ENCODE data around the gene PPP1R36.
A peak's percentile ranks its signal among the peaks of the same experiment; 100 is the strongest.
"Not testable (repeated sequence)": the region's sequence is repeated elsewhere in the genome, so short reads cannot be mapped to it uniquely, and the experiment has no call there.

The PPP1R36 gene

DNA sequence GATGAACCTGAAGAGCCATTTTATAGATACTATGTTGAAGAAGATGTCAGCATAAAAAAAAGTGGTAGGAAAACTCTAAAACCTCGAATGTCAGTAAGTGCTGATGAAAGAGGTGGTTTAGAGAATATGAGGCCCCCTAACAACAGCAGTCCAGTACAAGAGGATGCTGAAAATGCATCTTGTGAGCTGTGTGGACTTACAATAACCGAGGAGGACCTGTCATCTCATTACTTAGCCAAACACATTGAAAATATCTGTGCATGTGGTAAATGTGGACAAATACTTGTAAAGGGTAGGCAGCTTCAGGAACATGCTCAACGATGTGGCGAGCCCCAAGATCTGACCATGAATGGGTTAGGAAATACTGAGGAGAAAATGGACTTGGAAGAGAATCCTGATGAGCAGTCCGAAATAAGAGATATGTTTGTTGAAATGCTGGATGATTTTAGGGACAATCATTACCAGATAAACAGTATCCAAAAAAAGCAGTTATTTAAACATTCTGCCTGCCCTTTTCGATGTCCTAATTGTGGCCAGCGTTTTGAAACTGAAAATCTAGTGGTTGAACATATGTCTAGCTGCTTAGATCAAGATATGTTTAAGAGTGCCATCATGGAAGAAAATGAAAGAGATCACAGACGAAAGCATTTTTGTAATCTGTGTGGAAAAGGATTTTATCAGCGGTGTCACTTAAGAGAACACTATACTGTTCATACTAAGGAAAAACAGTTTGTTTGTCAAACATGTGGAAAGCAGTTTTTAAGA is 27.0 kb upstream of the PPP1R36 start:
- DNase-seq: no peak

DNA sequence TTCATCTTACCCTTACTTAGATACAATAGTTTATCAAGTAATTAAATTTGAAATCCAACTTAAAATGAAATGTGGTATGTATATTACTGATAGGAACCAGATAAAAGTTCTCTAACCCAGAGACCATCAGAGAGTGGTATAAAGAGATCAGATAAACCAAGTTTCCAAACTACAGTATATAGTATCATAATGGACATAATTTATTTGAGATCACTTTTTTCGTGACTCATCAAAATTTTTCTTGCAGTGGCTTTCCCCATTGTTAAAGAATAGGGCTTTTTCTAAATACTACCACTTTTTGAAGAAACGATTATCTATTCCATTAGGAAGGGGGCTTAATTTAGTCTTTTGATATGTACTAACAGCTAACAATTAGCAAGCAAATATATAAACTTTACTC is 24.4 kb upstream of the PPP1R36 start:
- DNase-seq: no peak

DNA sequence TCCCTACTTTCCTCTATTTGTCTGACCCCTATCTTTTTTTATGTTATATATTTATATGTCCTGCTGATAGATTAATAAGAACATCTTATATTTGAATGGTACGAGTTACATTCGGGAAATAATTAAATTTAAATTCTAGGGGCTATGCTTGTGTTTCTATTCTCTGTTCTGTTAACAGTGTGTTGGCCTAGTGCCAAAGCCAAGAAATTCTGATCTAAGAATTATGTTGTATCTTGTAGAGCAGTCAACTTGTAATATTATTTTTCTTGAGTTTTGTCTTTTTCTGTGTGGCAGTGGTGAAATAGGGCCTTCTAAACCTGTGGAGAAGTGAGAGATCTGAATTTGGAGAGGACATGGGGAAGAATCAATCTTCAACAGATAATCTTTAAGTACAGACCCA is 18.2 kb upstream of the PPP1R36 start:
- DNase-seq: no peak

DNA sequence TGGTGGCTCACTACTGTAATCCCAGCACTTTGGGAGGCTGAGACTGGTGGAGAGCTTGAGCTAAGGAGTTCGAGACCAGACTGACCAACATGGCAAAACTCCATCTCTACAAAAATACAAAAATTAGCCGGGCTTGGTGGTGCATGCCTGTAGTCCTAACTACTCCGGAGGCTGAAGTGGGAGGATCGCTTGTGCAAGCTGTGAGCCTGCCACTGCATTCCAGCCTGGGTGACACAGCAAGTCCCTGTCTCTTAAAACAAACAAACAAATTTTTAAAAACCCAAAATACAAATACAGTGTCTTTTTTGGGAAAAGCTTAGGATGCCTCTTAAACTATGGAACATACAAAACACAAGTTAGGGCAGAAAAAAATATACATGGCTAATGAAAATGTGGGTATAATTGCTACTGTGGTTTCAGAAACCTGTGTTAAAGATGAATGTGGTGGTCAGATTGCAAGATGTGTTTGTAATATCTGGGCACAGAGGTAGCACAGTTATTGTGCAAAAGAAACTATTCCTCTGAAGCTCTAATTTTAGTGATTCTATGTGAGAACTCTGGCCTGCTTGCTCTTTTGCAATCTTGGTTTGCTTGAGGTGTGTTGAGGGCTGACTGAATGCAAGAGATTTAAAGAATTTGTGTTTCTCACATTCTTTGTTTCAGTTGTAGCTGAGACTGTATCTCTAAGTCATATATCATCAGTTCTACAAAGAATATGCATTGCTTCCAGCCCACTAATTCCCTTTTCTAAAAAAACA is 13.1 kb upstream of the PPP1R36 start:
- no peak for DNase-seq

DNA sequence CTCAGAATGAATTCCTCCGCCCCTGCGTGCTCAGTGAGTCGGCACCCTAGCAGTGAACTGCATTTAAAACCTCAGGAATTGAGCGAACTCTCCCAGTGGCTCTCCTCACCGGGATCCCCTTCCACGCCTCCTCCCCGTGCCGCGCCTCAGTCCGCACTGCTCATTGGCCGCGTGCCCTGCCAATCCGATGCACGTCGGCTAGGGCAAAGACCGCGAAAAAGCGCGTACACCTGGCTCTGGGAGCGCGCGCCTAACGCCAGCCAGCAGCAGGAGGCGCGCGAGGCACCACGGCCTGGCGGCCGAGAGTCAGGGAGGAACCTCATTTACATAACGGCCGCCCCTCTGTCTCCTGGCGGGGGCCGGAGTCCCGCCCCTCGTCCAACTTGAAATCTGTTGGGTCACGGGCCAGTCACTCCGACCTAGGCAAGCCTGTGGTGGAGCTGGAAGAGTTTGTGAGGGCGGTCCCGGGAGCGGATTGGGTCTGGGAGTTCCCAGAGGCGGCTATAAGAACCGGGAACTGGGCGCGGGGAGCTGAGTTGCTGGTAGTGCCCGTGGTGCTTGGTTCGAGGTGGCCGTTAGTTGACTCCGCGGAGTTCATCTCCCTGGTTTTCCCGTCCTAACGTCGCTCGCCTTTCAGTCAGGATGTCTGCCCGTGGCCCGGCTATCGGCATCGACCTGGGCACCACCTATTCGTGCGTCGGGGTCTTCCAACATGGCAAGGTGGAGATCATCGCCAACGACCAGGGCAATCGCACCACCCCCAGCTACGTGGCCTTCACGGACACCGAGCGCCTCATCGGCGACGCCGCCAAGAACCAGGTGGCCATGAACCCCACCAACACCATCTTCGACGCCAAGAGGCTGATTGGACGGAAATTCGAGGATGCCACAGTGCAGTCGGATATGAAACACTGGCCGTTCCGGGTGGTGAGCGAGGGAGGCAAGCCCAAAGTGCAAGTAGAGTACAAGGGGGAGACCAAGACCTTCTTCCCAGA is 9.3 kb upstream of the PPP1R36 start, which contains the start of gene HSPA2:
Gene HSPA2, plus strand, starts transcription at position 534 of the 995 bp plus-strand sequence. Its CDS starts 109 bp downstream, at position 643.
- DNase-seq: peak; percentile 97

DNA sequence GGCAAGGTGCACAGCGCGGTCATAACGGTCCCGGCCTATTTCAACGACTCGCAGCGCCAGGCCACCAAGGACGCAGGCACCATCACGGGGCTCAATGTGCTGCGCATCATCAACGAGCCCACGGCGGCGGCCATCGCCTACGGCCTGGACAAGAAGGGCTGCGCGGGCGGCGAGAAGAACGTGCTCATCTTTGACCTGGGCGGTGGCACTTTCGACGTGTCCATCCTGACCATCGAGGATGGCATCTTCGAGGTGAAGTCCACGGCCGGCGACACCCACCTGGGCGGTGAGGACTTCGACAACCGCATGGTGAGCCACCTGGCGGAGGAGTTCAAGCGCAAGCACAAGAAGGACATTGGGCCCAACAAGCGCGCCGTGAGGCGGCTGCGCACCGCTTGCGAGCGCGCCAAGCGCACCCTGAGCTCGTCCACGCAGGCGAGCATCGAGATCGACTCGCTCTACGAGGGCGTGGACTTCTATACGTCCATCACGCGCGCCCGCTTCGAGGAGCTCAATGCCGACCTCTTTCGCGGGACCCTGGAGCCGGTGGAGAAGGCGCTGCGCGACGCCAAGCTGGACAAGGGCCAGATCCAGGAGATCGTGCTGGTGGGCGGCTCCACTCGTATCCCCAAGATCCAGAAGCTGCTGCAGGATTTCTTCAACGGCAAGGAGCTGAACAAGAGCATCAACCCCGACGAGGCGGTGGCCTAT is 8.3 kb upstream of the PPP1R36 start:
- peak; percentile 12 for DNase-seq

DNA sequence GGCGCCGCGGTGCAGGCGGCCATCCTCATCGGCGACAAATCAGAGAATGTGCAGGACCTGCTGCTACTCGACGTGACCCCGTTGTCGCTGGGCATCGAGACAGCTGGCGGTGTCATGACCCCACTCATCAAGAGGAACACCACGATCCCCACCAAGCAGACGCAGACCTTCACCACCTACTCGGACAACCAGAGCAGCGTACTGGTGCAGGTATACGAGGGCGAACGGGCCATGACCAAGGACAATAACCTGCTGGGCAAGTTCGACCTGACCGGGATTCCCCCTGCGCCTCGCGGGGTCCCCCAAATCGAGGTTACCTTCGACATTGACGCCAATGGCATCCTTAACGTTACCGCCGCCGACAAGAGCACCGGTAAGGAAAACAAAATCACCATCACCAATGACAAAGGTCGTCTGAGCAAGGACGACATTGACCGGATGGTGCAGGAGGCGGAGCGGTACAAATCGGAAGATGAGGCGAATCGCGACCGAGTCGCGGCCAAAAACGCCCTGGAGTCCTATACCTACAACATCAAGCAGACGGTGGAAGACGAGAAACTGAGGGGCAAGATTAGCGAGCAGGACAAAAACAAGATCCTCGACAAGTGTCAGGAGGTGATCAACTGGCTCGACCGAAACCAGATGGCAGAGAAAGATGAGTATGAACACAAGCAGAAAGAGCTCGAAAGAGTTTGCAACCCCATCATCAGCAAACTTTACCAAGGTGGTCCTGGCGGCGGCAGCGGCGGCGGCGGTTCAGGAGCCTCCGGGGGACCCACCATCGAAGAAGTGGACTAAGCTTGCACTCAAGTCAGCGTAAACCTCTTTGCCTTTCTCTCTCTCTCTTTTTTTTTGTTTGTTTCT is 7.6 kb upstream of the PPP1R36 start:
- DNase-seq: no peak

DNA sequence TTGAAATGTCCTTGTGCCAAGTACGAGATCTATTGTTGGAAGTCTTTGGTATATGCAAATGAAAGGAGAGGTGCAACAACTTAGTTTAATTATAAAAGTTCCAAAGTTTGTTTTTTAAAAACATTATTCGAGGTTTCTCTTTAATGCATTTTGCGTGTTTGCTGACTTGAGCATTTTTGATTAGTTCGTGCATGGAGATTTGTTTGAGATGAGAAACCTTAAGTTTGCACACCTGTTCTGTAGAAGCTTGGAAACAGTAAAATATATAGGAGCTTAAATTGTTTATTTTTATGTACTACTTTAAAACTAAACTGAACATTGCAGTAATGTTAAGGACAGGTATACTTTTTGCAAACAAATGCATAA is 6.9 kb upstream of the PPP1R36 start:
- no peak for DNase-seq

DNA sequence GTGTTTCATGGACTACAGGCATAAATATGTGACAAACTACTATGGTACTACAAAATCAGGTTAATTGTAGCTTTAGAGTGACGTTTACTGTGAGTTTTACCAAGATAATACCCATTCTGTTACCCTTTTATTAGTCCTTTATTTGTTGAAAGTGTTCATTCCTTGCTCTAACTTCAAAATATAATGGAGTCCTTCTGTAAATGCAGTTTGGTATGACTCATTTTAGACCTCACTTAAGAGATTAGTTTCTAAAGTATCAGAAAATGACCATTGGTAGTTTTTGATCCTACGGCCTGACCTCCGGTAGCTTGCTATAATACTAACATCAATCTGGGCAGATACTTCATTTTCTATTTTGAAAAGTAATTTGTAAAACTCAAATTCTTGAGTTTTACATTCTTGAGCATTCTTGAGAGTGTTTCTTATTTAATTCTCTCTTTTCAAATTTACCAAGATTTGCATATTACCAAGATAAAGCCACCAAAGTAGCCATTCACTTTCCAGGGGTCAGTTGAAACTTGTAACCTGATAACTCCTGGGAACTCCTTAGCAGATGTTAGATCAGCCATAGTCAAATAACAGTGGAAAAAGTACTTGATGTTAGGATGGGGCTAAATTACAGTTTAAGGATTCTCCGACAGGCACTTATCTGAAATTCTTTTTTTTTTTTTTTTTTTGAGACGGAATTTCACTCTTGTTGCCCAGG is 5.0 kb upstream of the PPP1R36 start:
- no peak for DNase-seq

DNA sequence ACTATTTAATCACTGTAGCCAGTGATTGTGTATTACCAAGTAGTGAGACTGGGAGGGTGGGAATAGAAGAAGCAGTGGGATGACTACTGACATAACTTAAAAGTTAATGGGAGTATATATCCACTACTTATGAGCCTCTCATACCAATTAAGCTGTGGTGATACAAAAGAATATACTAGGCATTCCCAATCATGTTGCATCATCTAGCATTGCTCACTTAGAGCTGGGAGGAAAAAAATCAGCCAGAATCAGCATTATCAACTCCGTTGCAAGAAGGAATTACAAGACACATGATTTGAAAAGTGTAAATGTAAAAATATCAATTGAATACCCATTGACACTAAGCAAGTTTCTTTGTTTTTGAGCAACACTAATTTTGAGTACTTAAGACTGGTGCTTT is 745 bp upstream of the PPP1R36 start:
- DNase-seq: no peak

DNA sequence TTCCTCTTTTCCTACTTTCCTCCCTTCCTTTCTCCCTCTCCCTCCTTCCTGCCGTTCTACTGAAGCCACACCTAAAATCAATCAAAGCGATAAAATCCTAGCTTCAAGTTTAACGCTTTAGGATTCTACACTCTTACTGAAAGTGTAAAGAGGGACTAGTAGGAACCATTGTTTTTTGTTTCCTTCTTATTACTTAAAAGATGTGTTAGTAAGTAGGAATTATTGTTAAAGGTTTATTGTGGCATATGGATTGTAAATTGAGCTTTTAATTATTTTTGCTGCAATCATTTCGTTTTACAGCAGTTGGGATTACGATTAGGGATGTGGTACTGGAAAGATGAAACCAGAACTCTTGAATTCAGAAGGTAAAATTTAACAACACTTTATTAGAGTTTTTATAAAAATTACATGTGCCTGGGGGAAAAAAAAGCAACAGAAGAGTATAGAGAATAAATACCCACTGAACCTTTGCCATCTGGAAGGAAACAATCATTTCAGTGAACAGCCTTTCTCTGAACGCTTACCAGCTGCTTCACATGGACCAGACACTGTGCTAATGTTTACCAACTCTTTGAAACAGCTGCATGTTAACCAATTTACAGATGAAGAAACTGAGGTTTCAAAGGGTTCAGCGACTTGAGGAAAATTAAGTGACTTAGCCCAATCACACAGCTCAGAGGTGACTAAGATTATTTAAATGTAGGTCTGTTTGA is 1.0 kb downstream of the PPP1R36 start:
- peak; percentile 20 for DNase-seq

DNA sequence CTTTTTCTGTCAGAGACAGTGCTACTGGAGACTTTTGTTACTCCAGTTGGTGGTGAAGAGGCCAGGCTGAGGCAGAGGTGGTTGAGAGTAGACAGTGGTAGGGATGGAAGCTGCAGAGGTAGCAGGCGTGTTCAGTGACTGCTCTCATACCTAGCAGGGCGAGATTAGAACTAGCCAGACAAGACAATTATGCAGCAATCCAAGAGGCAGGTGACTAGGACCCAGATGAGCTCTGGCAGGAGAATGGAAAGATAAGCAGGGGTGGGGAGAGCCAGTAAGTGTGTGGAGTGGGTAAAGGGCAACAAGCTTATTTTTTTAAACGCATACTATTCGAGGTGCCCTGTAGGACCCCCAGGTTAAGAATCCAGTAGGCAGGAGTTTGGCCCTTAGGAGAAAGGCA is 4.8 kb downstream of the PPP1R36 start:
- no peak for DNase-seq

DNA sequence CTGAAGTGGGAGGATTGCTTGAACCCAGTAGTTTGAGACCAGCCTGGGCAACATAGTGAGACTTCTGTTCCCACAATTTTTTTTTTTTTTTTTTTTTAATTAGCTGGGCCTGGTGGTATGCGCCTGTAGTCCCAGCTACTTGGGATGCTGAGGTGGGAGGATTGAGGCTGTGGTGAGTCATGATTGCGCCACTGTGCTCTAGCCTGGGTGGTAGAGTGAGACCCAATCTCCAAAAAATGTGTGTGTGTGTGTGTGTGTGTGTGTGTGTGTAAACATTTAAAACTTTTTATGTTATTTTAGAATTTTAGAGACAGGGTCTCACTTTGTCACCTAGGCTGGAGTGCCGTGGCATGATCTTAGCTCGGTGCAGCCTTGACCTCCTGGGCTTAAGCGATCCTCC is 6.8 kb downstream of the PPP1R36 start:
- no peak for DNase-seq

DNA sequence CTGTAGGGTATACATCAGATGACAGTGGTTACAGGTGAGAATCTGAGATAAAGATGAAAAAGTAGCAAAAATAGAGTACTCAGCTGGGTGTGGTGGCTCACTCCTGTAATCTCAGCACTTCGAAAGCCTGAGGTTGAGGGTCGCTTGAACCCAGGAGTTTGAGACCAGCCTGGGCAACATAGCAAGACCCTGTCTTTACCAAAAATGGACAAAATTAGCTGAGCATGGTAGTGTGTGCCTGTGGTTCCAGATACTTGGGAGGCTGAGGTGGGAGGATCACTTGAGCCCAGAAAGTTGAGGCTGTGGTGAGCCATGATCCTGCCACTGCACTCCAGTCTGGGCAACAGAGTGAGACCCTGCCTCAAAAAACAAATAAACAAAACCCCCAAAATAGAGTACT is 8.5 kb downstream of the PPP1R36 start:
- DNase-seq: not testable (repeated sequence)

DNA sequence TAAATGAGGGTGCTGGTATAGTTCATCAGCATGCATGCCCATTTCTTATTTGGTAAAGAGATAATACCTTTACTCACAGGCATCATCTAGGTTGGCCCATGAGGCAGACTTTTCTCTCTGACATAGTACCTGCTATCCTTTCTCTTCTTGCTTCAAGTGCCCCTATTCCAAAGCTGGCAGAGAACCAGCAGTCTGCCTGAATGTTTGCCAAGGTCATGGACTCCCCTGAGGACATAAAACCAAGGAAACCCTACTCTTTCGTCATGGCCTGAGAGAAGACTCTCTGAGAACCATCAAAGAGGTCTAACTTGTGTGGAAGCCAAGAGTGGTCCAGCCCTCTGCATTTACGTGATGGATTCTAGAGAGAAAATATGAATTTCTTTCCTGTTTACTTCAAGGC is 11.9 kb downstream of the PPP1R36 start:
- no peak for DNase-seq

DNA sequence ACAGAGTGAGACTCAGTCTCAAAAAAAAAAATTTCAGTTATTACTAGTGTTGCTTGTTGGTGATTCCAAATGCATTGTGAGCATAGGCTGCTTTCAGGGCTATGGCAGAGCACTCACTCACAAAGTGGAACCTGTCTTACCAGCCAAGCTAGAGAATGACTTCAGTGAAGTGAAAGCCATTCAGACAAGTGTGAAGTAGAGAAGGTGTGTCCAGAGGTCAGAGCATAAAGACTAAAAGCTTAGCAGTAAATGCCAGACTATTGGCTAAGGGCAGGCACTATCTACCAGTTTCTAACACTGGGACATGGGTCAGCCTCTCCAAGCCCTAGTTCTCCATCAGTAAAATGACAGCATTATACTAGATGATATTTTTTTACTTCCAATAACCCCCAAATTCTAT is 12.7 kb downstream of the PPP1R36 start:
- DNase-seq: no peak

DNA sequence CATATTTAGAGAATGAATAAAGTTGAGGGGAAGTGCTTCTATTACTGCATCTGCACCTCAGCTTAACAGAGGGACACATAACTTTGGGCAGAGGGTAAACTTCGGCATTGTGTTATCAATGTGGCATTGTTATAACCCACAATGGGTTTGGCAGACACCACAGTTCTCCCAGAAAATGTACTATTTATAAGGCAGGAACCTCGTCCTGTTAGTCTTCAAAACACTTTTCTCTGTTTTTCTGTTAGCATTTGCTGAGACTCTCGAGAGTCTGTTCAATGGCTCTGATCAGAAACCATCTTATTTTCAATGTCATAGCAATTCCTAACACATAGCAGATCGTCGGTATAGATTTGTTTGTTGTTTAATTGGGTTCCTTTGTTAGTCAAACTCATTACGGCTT is 13.9 kb downstream of the PPP1R36 start:
- no peak for DNase-seq

DNA sequence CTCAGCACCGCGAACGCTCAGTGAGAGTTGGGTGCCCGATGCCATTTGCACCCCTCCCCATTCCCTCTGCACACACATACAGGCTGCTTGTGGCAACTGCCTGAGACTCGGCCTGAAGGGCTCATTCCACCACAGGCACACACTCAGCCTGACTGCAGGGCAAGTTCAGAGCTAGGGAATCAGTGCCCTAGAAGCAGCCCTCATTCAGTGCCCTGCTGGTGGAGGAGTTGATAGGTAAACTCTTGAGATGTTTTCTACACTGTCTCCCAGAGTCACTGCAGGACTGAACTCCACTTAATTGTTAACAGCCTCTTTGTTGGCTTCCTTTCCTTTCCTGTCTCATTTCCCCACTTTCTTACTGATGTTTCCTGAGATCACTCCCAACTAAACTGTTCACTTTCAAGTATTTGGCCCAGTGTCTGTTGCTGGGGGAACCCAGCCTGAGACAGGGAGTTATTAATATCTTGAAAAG is 16.9 kb downstream of the PPP1R36 start:
- DNase-seq: no peak

DNA sequence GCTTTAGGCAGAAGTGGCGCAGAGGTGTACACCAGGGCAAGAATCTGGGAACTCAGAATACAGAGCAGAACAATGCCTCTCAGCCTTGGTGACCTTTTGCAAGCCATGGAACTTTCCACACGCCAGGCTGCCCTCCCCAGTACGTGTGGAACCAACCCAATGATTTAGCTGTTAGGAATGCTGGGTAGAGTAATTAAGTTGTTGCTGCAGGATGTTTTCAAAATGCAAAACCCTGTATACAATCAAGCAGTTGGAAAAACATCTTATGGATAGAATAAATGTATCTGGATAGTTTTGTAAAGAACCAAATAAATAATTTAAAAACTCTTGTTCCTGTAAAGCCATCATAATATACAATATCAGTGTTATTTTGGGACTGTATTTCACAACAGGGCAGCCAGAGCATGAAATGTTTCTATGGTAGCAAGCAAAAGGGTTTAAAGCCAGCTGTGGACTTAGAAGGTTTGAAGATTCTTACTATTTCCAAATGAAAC is 19.4 kb downstream of the PPP1R36 start:
- no peak for DNase-seq

DNA sequence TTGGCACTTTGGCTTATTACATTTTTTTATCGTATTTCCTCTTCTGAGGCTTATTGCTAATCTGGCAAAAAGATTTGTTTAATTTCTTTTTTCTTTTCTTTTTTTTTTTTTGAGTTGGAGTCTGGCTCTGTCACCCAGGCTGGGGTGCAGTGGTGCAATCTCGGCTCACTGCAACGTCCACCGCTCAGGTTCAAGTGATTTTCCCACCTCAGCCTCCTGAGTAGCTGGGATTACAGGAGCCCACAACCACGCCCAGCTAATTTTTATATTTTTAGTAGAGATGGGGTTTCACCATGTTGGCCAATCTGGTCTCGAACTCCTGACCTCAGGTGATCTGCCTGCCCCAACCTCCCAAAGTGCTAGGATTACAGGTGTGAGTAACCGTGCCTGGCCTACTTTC is 19.9 kb downstream of the PPP1R36 start:
- not testable (repeated sequence) for DNase-seq
